HCT116 (cell line): ENCODE results near the gene AK5.

Source experiments
- ATF3 ChIP-seq: IDR thresholded peaks from 2 replicates; pipeline ENCODE4 v1.6.1; 2012
- CTCF ChIP-seq, 3 experiments: fragments of 200-600 bp in 1 of 3; sonication (generic) in 1 of 3; IDR thresholded peaks in 2 of 3; conservative IDR thresholded peaks in 1 of 3; 2 replicates each; pipeline ENCODE4 v1.5.1; 2012 to 2017; ENCODE audit warnings: low read depth in 2 of 3, low read length in 2 of 3, antibody characterized with exemption in 1 of 3, borderline replicate concordance in 1 of 3, control low read depth in 1 of 3, mild to moderate bottlenecking in 1 of 3, mixed read lengths in 1 of 3, mixed run types in 1 of 3, moderate library complexity in 1 of 3; ENCODE audit not compliant: insufficient read depth in 1 of 3
- POLR2A ChIP-seq: IDR thresholded peaks from 2 replicates; pipeline ENCODE4 v1.7.0; 2011; ENCODE audit warnings: borderline replicate concordance; ENCODE audit not compliant: insufficient read depth, insufficient read length; ENCODE audit errors: extremely low read depth
- RAD21 ChIP-seq: IDR thresholded peaks from 2 replicates; pipeline ENCODE4 v1.6.1; 2012; ENCODE audit warnings: low read depth, mild to moderate bottlenecking

- TF ChIP-seq RAD21 = no peak
- no peak for TF ChIP-seq POLR2A
- TF ChIP-seq ATF3 = no peak
- no peak for TF ChIP-seq CTCF (IDR thresholded peaks at IDR 0.05 in 2 of 3, conservative IDR thresholded peaks at IDR 0.05 in 1 of 3; ENCODE audit: borderline replicate concordance in 1 of 3, insufficient read depth in 1 of 3, low read depth in 2 of 3, low read length in 2 of 3)
Measured at GRCh38 chr1:77412820-77413530, 131.2 kb downstream of the AK5 start.
